ES-I3 (cell line): ENCODE results near the gene CSTPP1.
A peak's percentile ranks its signal among the peaks of the same experiment; 100 is the strongest.

ENCODE experiments used
- H3K36me3 ChIP-seq: 2 replicates; pipeline ENCODE4 v1.6.1; 2013; ENCODE audit warnings: mild to moderate bottlenecking, low read length, control low read depth, moderate library complexity; ENCODE audit not compliant: insufficient read depth
- H3K4me1 ChIP-seq: 2 replicates; pipeline ENCODE4 v1.6.1; 2013; ENCODE audit warnings: mild to moderate bottlenecking, control low read depth, low read length; ENCODE audit not compliant: insufficient read depth
- H3K9ac ChIP-seq: 2 replicates; pipeline ENCODE4 v1.6.1; 2013; ENCODE audit warnings: low read depth, mild to moderate bottlenecking, low read length, moderate library complexity
- H3K9me3 ChIP-seq: 2 replicates; pipeline ENCODE4 v1.6.1; 2013; ENCODE audit warnings: mild to moderate bottlenecking, low read length, moderate library complexity; ENCODE audit not compliant: control insufficient read depth, insufficient read depth

The CSTPP1 gene

DNA sequence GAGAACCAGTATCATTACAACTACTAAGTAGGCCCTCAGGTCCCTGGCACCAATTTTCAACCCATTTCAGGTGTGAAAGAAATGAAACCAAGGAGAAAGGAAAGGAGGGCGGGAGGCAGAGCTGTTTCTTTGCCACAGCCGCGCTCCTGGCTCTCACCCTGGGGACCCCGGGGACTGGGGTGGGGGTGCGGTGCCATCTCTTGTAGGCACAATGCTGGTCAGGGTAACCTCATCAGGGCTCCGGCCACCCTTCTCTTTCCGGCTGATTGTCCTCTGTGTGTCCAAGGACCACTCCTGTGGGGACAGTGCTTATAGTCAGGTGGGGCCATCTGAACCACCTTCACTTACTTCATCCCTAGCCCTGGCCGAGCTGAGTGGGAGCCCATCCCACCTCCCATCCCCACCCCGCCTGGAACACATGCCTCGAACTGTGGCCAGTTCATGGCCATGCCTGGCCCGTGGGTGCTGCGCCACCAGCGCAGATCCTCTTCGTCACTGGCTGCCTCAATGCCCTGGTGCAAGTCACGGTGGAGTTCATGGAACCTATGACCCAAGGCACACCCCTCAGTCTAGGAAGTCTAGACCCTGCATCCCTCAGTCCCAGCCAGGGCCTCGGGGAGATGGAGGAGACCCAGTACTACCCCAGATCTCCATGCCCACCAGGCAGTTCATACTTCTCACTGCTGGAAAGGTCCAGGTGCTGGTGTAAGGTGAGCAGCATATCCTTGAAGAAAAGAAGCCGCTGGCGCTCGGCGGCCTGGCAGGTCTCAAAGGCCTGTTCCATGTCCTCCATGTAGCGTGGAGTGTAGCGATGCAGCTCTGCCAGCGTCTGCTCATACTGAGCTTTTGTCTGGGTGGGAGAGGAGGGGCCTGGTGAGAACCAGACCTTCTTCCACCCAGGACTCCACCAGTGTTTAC lies 242.4 kb downstream of the CSTPP1 start:
- H3K9me3 ChIP-seq = no peaks in the 10 kb centered on the region
- H3K4me1 ChIP-seq = peaks cover 10% of the 10 kb centered on the region
- H3K9ac ChIP-seq = no peak overlapping the region
- peaks cover 6% of the 10 kb centered on the region for H3K36me3 ChIP-seq

DNA sequence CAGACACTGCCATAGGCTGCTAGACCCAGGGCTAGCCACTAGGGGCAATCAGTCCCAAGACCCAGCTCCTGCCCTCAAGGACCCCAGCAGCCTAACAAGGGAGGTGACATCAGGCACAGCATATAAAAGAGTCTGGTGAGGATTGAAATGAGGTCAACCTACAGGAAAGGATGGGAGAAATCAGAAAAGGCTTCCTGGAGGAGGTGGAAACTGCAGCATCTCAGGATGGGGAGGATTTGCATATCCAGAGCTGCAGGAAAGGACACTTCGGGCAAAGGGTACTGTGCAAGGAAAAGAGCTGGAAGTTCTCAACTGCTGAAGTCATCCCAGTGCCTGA lies 243.1 kb downstream of the CSTPP1 start:
- Histone ChIP-seq H3K4me1 (peaks cover 13% of the 10 kb centered on the region), H3K9me3 (no peaks in the 10 kb centered on the region), H3K36me3 (peaks cover 4% of the 10 kb centered on the region; the same call in 1 of the 2 replicates), H3K9ac (no peak overlapping the region)

DNA sequence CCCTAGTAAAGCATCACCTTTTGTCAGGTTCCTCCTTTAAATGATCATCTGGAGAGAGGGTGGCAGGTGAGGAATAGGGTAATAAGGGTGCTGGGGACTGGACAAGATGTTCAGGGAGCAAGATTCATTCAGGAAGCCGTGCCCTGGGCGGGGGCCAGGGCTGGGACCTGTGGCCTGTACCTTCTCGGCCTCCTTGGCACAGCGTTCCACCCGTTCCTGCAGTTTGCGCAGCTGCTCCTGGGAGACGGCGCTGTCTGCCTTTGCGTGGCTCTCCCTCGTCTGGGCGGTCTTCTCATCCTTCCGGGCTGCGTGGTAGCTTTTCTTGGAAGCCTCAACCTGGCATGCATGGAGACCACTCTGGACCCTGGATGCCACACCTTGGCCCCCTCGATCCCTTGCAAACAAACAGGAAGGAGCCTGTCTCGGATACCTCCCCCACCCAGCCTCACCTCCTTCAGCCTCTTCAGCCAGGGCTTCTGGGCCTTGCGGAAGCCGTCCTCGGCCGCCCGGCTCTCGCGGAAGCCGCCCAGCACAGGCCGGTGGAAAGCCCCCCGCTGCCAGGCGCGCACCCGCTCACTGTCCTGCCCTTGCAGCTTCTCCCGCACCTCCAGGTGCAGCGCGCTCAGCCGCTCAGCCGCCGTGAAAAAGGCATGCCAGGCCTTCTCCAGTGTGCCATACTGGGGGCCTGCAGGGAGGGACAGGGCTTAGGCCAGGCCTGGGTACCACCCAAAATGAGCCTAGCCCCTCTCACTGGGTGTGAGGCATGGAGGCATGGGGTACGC lies 243.6 kb downstream of the CSTPP1 start:
- Histone ChIP-seq H3K4me1 (peaks cover 13% of the 10 kb centered on the region), H3K9me3 (no peaks in the 10 kb centered on the region), H3K36me3 (no peaks in the 10 kb centered on the region; the same call in 1 of the 2 replicates), H3K9ac (no peak overlapping the region)

DNA sequence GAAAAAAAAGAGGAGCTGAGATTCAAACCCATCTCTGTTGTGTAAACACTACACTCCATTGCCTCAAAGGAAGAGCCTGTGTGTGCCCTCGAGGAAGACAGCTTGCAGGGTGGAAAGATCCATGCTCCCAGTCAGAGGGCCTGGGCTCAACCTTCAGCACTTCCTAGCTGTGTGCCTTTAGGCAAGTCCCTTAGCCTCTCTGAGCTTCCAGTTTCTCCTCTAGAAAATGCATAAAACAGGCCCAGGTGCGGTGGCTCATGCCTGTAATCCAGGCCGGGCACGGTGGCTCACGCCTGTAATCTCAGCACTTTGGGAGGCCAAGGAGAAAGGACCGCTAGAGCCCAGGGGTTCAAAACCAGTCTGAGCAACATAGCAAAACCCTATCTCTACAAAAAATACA lies 244.7 kb downstream of the CSTPP1 start:
- Histone ChIP-seq H3K9me3 (no peaks in the 10 kb centered on the region), H3K9ac (no peak overlapping the region), H3K36me3 (no peaks in the 10 kb centered on the region; the same call in 1 of the 2 replicates), H3K4me1 (peaks cover 13% of the 10 kb centered on the region)

DNA sequence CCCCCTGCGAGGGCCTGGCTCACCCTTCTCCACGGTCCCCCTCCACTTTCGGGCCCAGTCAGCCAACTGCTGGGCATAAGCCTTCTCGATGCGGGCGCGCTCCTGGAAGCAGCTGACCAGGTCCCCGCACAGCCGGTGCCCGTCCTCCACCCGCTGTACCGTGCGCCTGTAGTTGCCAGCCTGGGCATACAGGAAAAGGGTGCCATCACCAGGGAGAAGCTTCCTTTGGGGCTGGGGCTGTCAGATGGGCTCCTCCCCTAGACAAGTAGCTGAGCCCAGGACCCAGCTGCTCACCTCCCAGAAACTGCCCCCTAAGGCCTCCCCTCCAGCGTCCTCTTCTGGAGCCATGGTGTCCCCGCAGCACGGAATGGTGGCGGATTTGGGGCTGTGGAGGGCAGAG lies 245.8 kb downstream of the CSTPP1 start:
- Histone ChIP-seq H3K4me1 (peaks cover 13% of the 10 kb centered on the region), H3K9me3 (no peaks in the 10 kb centered on the region), H3K36me3 (no peaks in the 10 kb centered on the region; the same call in 1 of the 2 replicates), H3K9ac (no peak overlapping the region)

DNA sequence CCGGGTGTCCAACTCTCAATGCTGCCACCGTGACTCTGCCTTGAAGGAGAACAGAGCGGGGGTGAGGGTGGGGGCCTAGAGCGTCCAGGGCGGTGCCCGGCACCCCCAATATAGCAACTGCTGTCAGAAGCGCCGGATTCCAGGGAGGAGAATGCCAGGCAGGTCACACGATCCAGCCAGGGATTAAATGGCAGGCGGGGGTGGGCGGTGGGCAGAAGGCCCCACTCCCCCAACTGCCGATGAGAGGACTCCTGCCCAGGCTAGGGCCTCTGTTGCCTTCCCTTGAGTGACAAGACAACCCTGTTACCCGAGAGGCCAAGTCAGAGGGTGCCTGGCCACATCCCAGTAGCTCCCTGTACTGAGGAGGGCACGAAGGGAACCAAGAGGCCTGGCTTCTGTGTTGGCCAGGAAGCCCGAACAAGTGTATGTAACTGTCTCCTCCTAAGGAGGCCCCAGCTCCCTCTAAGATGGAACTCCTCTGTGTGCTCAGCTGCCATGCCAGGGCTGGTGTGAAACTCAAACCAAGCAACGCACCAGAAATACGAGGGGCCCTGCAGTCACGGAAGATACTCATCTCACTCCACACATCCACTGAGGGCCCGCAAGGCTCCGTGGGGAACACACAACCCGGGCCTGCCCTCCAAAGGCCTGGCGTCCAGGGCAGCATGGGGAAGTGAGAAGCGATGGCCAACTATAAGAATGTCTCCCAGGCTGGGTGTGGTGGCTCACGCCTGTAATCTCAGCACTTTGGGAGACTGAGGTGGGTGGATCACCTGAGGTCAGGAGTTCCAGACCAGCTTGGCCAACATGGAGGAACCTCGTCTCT lies 246.7 kb downstream of the CSTPP1 start:
- H3K4me1 ChIP-seq = peaks cover 12% of the 10 kb centered on the region
- H3K9ac ChIP-seq = no peak overlapping the region
- no peaks in the 10 kb centered on the region; the same call in 1 of the 2 replicates for H3K36me3 ChIP-seq
- no peaks in the 10 kb centered on the region for H3K9me3 ChIP-seq

DNA sequence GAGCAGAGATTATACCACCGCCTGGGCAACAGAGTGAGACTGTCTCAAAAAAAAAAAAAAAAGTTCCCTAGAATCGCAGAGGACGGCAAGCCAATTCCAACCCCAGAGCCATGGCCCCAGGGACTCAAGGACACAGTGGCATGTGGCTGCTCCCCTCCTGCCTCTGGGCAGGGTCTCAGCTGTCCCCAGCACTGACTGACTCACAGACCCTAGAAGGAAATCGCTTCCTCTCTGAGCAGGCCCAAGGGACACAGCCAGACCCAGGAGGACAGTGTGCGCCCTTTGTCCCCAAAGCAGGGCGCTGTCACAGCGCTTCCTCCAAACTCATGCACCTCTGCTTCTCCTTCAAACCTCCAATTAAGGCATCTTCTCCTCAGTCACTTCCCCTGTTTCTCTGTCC lies 247.4 kb downstream of the CSTPP1 start:
- Histone ChIP-seq H3K36me3 (no peaks in the 10 kb centered on the region; the same call in 1 of the 2 replicates), H3K9ac (no peak overlapping the region), H3K9me3 (no peaks in the 10 kb centered on the region), H3K4me1 (peaks cover 13% of the 10 kb centered on the region)

DNA sequence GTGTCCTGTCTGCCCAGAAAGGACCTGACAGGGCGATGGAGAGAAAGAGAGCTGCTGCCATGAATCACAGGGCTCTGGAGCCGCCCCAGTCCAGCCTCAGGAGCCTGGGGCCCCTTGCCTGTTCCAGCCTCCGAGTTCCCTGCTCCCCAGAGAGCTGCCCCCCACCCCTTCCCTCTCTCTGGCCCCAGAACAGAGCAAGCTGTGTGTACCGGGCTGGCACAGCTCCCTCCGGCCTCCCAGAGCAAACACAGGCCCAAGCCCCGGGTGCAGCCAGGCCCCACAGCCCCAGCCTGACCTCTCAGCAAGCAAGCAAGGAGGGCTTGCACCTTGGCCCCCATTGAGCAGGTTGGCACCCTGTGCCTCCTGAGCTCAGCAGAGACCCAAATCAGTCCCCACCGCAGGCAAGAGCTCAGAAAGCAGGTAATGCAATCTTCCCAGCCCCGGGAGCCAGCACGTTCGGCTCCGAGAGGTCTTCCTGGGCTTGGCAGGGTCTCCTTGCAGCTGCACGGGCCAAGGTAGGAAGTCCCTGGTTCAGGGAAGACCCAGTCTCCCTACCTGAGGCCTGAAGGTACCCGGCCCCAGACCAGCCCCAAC lies 248.2 kb downstream of the CSTPP1 start:
- H3K9me3 ChIP-seq = no peaks in the 10 kb centered on the region
- H3K36me3 ChIP-seq = no peaks in the 10 kb centered on the region; the same call in 1 of the 2 replicates
- H3K4me1 ChIP-seq = peaks cover 13% of the 10 kb centered on the region
- peak overlapping the region; percentile 91 for H3K9ac ChIP-seq

DNA sequence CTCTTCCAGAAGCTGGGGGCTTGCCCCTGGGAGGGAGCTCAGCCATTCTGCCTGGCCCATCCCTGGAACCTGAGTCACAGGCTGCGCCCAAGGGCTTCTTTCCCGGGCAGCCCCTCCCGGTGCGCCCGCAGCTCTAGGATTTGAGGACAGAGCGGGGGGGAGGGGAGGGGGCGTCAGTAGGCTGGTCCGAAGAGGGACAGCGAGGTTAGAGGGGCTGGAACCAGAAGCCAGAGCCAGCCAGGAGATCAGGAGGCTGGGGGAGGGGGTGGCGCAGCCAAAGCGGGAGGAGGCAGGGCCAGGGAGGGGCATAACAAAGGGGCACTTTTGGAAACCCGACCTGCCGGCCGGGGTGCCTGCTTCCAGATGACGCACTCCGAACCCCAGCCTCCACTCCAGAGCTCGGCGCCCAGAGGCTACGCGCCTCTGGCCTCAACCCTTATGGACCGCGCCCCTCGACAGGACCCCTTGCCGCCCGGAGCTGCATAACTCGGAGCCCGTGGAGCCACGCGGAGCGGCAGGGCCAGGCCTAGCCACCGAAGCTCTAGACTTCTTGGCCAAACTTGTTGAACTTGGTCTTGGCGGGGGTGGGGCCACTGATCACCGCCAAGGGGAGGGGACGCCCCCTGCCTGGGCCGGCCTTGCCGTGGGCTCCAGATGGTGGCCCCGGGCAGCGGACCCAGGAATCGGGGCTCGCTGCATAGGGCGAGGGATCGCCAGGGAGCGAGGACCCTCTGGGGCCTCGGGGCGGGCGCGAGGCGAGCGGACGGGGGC lies 248.9 kb downstream of the CSTPP1 start:
- Histone ChIP-seq H3K36me3 (no peaks in the 10 kb centered on the region; the same call in 1 of the 2 replicates), H3K9ac (peak overlapping the region; percentile 91), H3K9me3 (no peaks in the 10 kb centered on the region), H3K4me1 (peaks cover 13% of the 10 kb centered on the region)

DNA sequence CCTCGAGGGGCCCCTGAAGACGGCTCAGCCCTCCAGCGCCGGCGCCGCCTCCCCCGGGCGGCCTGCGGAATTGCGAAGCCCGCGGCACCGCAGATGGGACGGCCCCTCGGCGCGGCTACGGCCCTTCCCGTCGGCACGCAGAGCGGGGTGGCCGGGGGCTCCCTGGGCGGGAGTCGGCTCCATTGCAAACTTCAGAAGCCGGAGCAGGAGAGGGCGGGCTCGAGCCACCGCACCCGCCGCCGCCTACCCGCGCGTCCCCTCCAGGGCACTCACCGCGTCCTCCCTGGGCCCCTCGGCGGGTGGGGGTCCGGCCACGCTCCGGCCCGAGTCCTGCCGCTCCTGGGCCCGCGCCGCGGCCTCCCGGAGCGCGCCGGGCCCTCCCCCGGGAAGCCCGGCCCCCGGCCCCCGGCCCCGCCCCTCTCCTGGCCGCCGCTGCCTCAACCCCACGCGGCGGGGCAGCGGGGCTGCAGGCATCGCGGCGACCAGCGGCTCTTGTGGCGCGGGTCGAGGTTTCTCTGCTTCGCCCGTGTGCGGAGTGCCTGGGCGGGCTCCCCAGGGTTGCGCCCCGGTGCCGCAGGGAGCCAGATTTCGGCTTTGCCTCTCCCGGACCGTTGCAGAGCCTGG lies 249.6 kb downstream of the CSTPP1 start, which contains the start of gene PACSIN3:
Gene PACSIN3 (minus strand): TSS at position 359 of the 624 bp plus-strand sequence. CDS start 3,707 bp downstream, outside the sequence.
- H3K4me1 ChIP-seq = peaks cover 13% of the 10 kb centered on the region
- H3K36me3 ChIP-seq = no peaks in the 10 kb centered on the region; the same call in 1 of the 2 replicates
- peak within 1 kb of the TSS; percentile 91 for H3K9ac ChIP-seq
- no peaks in the 10 kb centered on the region for H3K9me3 ChIP-seq

DNA sequence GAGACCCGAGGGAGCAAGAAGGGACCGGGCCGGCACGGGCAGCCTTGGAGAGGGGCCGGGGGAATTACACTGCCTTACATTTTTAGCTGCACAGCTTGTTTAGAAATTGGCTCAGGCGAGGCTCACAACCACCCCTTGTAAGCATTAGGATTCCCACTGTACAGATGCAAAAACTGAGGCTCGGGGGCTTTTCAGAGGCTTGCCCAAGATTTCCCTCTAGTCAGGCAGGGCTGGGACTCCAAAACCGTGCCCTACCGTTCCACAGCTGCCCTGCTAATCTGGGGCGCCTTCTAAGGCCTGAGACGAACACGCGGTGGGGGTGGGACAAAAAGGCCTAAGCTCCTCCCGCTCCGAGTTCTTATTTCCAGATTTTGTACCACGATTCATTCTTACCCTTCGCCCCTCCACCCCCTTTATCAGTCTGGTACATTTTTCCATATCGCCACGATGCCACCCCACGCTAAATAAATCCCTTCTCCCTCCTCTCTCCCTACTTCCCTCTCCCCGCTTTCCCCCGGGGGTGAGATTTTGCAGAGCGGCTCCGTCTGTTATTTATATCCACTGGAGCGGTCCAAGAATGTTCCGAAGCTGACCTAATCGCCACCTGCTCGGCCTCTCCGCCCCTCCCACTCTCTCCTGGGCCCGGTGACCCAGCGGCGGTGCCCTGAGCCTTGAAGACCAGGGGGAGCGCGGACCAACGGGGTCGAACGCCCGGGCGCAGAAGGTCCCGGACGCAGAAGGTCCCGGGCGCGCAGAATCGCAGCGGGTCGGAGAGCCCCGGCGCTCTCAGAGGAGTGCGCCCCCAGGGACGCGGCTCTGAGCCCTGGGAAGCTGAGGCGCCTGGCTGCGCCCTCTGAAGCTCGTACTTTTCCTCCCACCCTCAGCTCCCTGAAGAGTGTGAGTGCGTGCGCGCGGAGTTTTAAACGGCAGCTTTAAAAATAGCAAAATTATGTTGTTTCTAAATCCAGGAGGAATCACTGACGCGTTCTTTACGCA lies 250.4 kb downstream of the CSTPP1 start:
- Histone ChIP-seq H3K4me1 (peaks cover 13% of the 10 kb centered on the region), H3K9me3 (no peaks in the 10 kb centered on the region), H3K36me3 (no peaks in the 10 kb centered on the region; the same call in 1 of the 2 replicates), H3K9ac (peak overlapping the region; percentile 91)

DNA sequence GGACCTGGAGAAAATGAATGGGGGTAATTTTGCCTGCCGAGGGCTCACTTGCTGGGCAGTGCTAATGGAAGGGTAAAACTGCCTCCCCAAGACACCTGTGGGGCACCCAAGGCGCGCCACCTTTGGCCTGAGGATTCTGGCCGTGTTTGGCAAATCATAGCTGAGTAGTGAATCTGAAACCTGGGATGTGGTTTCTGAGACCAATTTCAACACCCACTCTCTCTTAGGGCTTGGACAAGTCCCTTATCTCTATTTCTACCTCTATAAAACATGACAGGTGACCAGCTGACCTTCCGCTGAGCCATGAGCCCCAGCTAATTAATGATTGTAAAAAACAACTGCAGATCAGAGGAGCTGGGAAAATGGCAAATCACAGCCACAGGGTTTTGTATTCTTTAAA lies 251.2 kb downstream of the CSTPP1 start:
- H3K36me3 ChIP-seq = no peaks in the 10 kb centered on the region
- peak overlapping the region; percentile 91 for H3K9ac ChIP-seq
- H3K4me1 ChIP-seq = peaks cover 13% of the 10 kb centered on the region
- H3K9me3 ChIP-seq = no peaks in the 10 kb centered on the region
